Measurements from ENCODE around the gene BCR.

Gene BCR

DNA sequence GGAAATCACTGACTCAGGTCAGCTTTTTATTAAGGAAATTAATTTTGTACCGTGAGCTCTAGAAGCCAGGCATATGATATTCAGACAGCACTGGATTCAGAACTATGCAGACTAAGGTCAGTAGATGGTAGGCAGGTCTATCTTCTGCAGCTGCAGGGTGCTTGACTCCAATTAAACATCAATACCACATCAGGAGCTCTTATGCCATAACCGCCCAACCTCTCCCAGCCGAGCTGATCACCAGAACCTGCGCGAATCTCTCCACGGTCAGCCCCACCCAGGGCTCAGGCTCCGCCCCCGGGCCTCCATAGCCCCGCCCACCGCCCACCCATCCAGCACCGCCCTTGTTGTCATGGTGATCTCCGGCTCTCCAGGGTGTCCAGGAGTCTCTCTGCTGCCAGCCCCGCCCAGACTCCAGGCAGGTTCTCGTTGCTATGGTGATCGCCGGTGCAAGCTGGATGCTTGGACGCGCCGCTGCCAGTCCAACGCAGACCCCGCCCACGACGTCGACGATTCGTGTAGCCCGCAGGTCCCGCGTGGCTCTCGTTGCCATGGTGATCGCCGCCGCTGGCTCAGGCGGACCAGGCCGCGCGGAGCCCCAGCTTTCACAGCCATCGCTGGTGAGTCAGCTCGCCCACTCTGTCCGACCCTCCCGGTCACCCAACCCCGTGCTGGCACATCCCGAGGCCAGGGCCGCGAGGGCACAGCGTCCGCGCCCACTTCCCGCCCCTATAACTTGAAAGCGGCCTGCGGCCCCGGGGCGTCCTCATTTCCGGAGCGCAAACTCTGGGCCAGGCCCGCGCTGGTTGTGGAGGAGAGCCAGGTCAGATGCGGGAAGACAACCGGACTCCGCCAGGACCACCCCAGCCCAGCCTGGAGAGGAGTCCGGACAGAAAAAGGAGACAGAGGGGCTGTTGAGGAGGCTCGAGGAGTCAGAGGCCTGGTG, 35.1 kb upstream of the BCR start, which contains the start of gene RAB36:
Gene RAB36 (plus strand): TSS at position 546 of the 946 bp plus-strand sequence. CDS start 1,140 bp downstream, outside the sequence.
- peak; percentile 86 for DNase-seq (ENCODE audit: low spot score)
- TF ChIP-seq, protein P1, sequence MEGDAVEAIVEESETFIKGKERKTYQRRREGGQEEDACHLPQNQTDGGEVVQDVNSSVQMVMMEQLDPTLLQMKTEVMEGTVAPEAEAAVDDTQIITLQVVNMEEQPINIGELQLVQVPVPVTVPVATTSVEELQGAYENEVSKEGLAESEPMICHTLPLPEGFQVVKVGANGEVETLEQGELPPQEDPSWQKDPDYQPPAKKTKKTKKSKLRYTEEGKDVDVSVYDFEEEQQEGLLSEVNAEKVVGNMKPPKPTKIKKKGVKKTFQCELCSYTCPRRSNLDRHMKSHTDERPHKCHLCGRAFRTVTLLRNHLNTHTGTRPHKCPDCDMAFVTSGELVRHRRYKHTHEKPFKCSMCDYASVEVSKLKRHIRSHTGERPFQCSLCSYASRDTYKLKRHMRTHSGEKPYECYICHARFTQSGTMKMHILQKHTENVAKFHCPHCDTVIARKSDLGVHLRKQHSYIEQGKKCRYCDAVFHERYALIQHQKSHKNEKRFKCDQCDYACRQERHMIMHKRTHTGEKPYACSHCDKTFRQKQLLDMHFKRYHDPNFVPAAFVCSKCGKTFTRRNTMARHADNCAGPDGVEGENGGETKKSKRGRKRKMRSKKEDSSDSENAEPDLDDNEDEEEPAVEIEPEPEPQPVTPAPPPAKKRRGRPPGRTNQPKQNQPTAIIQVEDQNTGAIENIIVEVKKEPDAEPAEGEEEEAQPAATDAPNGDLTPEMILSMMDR (IDR thresholded peaks at IDR 0.05; ENCODE audit: borderline replicate concordance, control extremely low read depth, extremely low read depth, insufficient read depth, missing control alignments): no peak
- in situ Hi-C loops (cut with MboI; ENCODE audit: low sequenced_read_pairs, unreplicated experiment): no loop called here

- no peak for DNase-seq (ENCODE audit: low spot score)
- TF ChIP-seq, protein P1 (IDR thresholded peaks at IDR 0.05; ENCODE audit: borderline replicate concordance, control extremely low read depth, extremely low read depth, insufficient read depth, missing control alignments): no peak
- in situ Hi-C loops (cut with MboI; ENCODE audit: low sequenced_read_pairs, unreplicated experiment): no loop called here
Observed at GRCh38 chr22:23145878-23146470, 34.3 kb upstream of the BCR start.

- in situ Hi-C loops (cut with MboI; ENCODE audit: low sequenced_read_pairs, unreplicated experiment): no loop called here
- DNase-seq (ENCODE audit: low spot score): no peak
- TF ChIP-seq, protein P1 (IDR thresholded peaks at IDR 0.05; ENCODE audit: borderline replicate concordance, control extremely low read depth, extremely low read depth, insufficient read depth, missing control alignments): no peak
Observed at GRCh38 chr22:23146478-23147205, 33.7 kb upstream of the BCR start.

- DNase-seq (ENCODE audit: low spot score): no peak
- TF ChIP-seq, protein P1 (IDR thresholded peaks at IDR 0.05; ENCODE audit: borderline replicate concordance, control extremely low read depth, extremely low read depth, insufficient read depth, missing control alignments): no peak
- in situ Hi-C loops (cut with MboI; ENCODE audit: low sequenced_read_pairs, unreplicated experiment): no loop called here
Observed at GRCh38 chr22:23147617-23148387, 32.5 kb upstream of the BCR start.

GRCh38 chr22:23149743-23150238, 30.5 kb upstream of the BCR start:
- TF ChIP-seq, protein P1 (IDR thresholded peaks at IDR 0.05; ENCODE audit: borderline replicate concordance, control extremely low read depth, extremely low read depth, insufficient read depth, missing control alignments): no peak
- DNase-seq (ENCODE audit: low spot score): no peak
- in situ Hi-C loops (cut with MboI; ENCODE audit: low sequenced_read_pairs, unreplicated experiment): no loop called here

Data from GM13976 (cell line).